GM18511 (cell line): ENCODE results near the gene PROM2.
"Not testable (repeated sequence)": the region's sequence is repeated elsewhere in the genome, so short reads cannot be mapped to it uniquely, and the experiment has no call there.

Experiments used
- ATAC-seq: cut with Tn5 transposase; IDR thresholded peaks from one replicate; pipeline ENCODE4 v1.9.1; 2021; ENCODE audit warnings: mild to moderate bottlenecking, moderate library complexity; ENCODE audit not compliant: unreplicated experiment

The PROM2 gene

GRCh38 chr2:95269036-95269680 lies 5.1 kb upstream of the PROM2 start:
- no peak for ATAC-seq

GRCh38 chr2:95269745-95270144 lies 4.5 kb upstream of the PROM2 start:
- ATAC-seq = not testable (repeated sequence)

- no peak for ATAC-seq
Measured at GRCh38 chr2:95270541-95271081, 3.6 kb upstream of the PROM2 start.

GRCh38 chr2:95271381-95271971 lies 2.8 kb upstream of the PROM2 start:
- ATAC-seq = no peak

- no peak for ATAC-seq
Measured at GRCh38 chr2:95272299-95272751, 1.9 kb upstream of the PROM2 start.

GRCh38 chr2:95272781-95273180 lies 1.5 kb upstream of the PROM2 start:
- no peak for ATAC-seq

- no peak for ATAC-seq
Measured at GRCh38 chr2:95273566-95274290, 521 bp upstream of the PROM2 start.

GRCh38 chr2:95275151-95275515 lies 884 bp downstream of the PROM2 start:
- no peak for ATAC-seq

GRCh38 chr2:95275601-95276243 lies 1.5 kb downstream of the PROM2 start:
- ATAC-seq = no peak

GRCh38 chr2:95276244-95276887 lies 2.1 kb downstream of the PROM2 start:
- no peak for ATAC-seq

- ATAC-seq = no peak
Measured at GRCh38 chr2:95276888-95277245, 2.6 kb downstream of the PROM2 start.

- ATAC-seq = no peak
Measured at GRCh38 chr2:95277246-95277906, 3.1 kb downstream of the PROM2 start.

- ATAC-seq = no peak
Measured at GRCh38 chr2:95278051-95278471, 3.8 kb downstream of the PROM2 start.

GRCh38 chr2:95278637-95279225 lies 4.5 kb downstream of the PROM2 start:
- ATAC-seq = no peak

GRCh38 chr2:95279435-95280035 lies 5.3 kb downstream of the PROM2 start:
- ATAC-seq = no peak

GRCh38 chr2:95281071-95281470 lies 6.8 kb downstream of the PROM2 start:
- ATAC-seq = no peak

- ATAC-seq = no peak
Measured at GRCh38 chr2:95281786-95282185, 7.5 kb downstream of the PROM2 start.

GRCh38 chr2:95282458-95282857 lies 8.2 kb downstream of the PROM2 start:
- no peak for ATAC-seq

GRCh38 chr2:95283562-95283961 lies 9.3 kb downstream of the PROM2 start:
- ATAC-seq = no peak
